ENCODE measurements around the gene ARHGEF16.

ARHGEF16 gene

DNA sequence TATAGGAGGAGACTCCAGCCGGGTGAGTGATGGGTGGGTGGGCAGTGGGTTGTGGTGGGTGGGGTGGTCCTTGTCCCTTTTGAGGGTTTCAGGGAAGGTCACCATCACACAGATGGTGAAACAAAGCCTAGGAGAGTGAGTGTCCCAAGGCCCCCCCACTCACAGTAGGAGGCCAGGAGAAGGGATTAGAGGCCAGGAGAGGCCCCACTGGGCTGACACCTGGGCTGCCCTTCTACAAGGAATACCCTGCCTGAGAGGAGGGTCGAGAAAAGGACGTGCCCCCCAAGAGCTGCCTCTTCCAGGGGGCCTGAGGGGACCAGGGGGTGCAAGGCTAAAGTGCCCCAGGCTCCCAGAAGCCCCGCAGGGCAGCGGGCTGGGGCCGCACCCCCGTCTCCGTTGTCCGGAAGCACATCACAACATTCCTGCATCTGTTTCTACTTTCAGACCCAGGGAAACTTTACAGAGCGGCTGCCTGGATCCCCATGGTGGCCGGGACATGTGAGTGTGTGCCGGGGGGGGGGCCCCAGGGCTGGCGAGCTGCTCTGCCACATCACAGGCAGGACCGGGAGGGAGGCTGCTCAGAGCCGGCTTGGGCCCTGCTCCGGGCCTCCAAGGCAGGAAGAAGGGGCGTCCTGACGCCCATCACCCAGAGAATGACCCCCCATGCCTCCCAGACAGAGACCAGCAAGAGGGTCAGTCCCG is 68.2 kb downstream of the ARHGEF16 start:
- DNase-seq, result no peak

DNA sequence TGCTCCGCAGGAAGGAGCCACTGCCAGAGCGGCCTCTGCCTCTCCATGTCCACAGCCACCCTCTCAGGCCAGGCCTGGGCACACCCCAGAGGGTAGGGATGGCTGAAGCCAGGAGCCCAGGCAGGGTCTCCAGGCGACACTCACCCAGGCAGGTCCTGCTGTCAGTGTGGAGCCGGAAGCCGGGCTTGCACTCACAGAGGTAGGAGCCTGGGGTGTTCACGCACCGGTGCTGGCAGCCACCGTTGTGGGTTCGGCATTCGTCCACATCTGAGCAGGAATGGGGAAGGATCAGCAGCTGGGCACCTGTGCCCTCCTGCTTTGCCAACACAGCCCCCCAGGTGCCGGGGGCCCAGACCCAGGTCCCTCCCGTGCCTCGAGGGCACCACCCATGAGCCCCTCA is 69.5 kb downstream of the ARHGEF16 start:
- DNase-seq, result no peak

DNA sequence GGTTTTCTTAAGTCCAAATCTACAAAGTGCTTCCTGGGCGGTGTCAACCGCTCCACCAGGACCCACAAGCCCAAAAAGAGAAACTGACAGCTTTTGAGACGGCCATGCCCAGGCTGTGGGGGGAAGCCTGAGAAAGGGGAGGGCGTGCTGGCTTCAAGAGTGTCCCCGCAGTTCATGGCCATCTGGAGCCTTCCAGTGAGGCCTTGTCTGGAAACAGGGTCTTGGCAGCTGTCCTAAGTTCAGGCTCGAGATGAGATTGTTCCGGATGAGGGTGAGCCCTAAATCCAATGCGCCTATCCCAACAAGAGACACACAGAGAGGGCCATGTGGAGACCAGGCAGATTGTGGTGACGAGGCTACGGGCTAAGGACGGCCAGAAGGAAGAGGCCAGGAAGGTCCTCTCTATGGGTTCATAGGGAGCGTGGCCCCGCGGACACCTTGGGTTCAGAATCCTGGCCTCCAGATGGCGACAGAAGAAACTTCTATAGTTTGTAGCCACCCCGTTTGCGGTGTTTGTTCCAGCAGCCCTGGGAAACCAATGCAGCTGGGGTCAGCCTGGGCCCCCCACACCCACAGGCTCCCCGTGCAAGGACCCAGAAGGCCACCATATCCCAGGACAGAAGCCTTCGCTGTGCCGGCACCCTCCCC is 70.2 kb downstream of the ARHGEF16 start:
- DNase-seq, result no peak

DNA sequence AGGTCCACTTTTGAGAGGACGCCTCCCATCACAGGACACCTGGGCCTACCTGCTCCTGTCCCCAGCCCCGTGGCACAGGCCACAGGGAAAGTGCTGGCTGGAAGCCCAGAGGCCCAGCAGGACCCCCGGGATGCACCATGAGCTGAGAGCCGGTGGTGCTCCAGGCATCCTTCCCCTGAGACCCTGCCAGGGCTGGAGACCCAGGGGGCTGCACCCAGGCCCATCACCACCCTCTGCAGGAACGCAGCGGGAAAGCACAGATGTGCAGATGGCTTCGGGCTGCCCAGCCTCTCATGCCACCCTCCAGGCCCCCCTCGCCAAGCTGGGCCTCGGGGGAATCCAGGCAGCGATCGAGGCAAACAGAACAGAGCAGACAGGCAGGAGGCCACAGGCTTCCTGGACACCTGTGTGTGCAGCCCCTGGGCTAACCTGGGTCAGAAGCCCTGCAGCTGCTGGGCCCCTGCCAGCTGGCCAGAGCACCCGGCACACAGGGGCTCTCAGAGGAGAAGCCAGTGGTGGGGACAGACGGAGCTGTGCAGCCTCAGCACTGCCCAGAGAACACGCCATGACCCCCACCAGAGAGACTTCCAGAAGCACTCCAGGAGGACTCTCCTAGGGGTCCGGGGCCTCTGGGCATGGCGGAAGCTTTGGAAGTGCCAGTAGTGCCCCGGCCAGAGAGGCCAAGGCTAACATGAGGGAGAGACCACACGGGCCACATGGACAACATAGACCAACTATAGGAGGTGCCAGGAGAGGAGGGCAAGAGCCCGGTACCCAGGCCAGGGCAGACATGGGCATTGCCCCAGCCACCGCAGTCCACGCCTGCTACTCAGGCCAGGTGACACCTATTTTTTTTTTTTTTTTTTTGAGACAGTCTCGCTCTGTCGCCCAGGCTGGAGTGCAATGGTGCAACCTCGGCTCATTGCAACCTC is 71.4 kb downstream of the ARHGEF16 start:
- DNase-seq, result no peak

DNA sequence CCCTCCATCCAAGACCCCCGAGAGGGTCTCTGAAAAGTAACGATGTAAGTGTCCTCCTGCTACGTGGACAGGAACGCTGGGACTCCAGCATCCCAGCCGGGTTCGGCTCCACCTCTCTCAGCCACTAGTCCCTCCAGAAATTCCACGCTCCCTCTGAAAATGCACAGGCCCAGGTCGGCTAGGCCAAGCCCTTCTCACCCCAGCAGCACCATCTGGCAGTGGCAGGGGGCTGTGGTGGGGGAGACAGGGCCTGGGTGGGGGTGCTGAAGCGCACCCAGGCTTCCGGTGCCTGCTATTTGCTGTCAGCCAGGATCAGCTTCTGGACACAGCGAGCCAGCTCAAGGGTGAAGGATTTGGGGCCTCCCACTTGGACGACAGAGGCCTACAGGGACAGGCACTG is 73.3 kb downstream of the ARHGEF16 start:
- DNase-seq, result no peak

DNA sequence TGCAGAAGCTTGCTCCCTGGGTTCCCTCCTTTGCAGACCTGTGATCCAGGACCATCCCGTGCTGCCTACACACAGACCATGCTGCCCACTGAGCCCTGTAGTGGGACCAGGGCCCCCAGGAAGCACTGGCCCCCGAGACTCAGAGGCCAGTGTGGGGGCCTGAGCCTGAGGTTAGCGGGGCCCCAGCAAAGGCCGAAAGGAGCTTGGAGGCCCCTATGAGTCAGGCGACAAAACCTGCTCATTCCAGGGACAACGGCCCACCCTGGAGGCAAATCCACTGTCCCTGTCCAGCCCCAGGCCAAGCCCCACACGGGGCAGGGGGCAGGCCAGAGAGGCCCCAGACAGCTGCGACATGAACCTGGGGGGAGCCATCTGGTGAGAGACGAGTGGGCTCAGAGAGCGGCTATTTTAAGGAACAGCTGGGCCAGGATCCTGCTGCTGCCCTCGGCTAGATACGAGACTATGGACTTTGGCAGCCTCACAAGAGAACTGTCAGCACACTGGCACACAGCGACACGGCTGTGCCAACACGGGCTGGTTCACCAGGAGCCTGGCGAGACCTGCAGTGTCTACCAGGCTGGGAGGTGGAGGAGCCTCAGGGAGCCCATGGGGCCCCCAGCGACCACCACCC is 74.7 kb downstream of the ARHGEF16 start:
- peak; percentile 39 for DNase-seq

- no peak for DNase-seq
Measured at GRCh38 chr1:3530086-3530925, 75.8 kb downstream of the ARHGEF16 start.

Data from NCI-H1092 (cell line).